SK-N-SH treated with all-trans-retinoic acid at 6 μM for 48 hours (cell line): ENCODE measurements around the gene FLOT1.

Source experiments
- BACH2 ChIP-seq: fragments of 250-450 bp; sonication (Bioruptor Pico); IDR thresholded peaks from 2 replicates; pipeline ENCODE4 v1.9.0; 2021; ENCODE audit warnings: mild to moderate bottlenecking, borderline replicate concordance
- OSR1 ChIP-seq: fragments of 250-450 bp; sonication (Bioruptor Pico); IDR thresholded peaks from 2 replicates; pipeline ENCODE4 v1.8.0; 2022; ENCODE audit warnings: moderate library complexity, mild to moderate bottlenecking, inconsistent platforms
- TF ChIP-seq, protein P1 (sequence below): fragments of 250-450 bp; sonication (Bioruptor Pico); IDR thresholded peaks from 2 replicates; pipeline ENCODE4 v1.8.0; 2020; ENCODE audit warnings: mild to moderate bottlenecking, moderate library complexity, borderline replicate concordance

DNA sequence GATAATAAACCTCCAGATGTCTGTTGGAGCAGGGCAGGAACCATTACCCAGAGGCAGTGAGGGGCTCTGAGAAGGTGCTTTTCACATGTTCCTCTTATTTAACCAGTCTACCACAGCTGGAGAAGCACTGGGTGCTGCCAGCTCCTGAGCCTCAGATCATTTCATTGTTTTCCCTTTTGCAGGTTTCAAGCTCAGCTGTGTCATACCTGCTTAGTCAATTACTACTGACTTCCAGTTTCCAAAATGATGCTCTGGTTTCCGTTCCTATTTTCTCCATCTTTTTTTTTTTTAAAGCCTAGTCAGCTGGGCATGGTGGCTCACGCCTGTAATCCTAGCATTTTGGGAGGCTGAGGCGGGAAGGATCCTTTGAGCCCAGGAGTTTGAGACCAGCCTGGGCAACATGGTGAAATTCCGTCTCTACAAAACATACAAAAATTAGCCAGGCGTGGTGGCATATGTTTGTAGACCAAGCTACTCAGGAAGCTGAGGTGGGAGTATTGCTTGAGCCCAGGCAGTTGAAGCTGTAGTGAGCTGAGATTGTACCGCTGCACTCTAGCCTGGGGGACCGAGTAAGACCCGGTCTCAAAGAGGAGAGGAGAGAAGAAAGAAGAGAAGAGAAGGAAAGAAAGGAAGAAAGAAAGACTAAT is 6.7 kb downstream of the FLOT1 start:
- TF ChIP-seq, protein P1, sequence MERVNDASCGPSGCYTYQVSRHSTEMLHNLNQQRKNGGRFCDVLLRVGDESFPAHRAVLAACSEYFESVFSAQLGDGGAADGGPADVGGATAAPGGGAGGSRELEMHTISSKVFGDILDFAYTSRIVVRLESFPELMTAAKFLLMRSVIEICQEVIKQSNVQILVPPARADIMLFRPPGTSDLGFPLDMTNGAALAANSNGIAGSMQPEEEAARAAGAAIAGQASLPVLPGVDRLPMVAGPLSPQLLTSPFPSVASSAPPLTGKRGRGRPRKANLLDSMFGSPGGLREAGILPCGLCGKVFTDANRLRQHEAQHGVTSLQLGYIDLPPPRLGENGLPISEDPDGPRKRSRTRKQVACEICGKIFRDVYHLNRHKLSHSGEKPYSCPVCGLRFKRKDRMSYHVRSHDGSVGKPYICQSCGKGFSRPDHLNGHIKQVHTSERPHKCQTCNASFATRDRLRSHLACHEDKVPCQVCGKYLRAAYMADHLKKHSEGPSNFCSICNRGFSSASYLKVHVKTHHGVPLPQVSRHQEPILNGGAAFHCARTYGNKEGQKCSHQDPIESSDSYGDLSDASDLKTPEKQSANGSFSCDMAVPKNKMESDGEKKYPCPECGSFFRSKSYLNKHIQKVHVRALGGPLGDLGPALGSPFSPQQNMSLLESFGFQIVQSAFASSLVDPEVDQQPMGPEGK, result no peak
- TF ChIP-seq OSR1 (CRISPR knock-in tag) (no peak), BACH2 (CRISPR knock-in tag) (no peak)
